ENCODE results near the gene RAB40C. TPM values are rescaled to one million over a fixed set of nuclear protein-coding genes. Genes with fewer than 3 reads are reported as not detected.

The RAB40C gene
- total and polyA plus RNA-seq, 9 of the 15 experiments (the other 6 are each of a cell fraction or from before 2014, with no cell fraction given) = 0.17 to 23.4 (median 8.7) TPM

DNA sequence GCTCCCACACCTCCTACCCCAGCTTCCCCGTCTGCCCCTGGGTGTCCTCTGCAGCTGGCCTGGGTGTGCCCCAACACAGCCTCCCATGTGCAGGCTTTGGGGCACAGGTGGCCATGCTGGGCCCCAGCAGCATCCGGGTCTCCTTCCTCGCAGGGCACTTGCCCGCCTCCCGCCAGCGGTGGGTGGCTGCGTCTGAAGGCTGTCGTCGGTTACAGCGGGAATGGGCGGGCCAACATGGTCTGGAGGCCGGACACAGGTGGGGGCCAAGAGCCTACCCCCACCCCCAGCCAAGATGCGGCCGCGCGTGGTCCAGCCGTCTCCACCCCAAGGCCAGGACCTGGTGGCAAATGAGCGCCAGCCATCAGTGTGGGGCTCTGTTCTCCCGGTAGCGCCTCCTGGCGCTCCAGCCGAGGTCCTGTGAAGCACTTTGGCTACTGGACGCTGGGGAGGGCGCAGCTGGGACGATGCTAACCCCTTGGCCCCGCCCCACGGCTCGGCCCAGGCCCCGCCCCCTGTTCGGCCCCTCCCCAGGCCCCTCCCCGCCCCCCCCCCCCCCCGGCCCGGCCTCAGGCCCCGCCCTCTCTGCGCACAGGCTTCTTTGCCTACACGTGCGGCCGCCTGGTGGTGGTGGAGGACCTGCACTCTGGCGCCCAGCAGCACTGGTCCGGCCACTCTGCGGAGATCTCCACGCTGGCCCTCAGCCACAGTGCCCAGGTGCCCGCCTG, 70.8 kb downstream of the RAB40C start (continued):
- no peak for TF ChIP-seq ARID3A (IDR thresholded peaks at IDR 0.05; ENCODE audit: borderline replicate concordance, low read depth, low read length)
- peak; percentile 73 for TF ChIP-seq TBP (optimal IDR thresholded peaks at IDR 0.05; ENCODE audit: low read depth, low read length)
- no peak for TF ChIP-seq ATF3 (IDR thresholded peaks at IDR 0.05)
- no peak for TF ChIP-seq ATF3 (CRISPR knock-in tag; conservative IDR thresholded peaks at IDR 0.05)
- TF ChIP-seq, protein P1, sequence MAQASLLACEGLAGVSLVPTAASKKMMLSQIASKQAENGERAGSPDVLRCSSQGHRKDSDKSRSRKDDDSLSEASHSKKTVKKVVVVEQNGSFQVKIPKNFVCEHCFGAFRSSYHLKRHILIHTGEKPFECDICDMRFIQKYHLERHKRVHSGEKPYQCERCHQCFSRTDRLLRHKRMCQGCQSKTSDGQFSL (CRISPR knock-in tag; IDR thresholded peaks at IDR 0.05) = peak; percentile 84
- TF ChIP-seq, protein P1 (tag; IDR thresholded peaks at IDR 0.05) = peak in 1 of 2 experiments; percentile 94; a peak in 2 of 4 replicates
- TF ChIP-seq ZNF174 (CRISPR knock-in tag; IDR thresholded peaks at IDR 0.05) = no peak
- no peak for TF ChIP-seq ZNF644 (tag; IDR thresholded peaks at IDR 0.05; ENCODE audit: low read depth)
- no peak for TF ChIP-seq ZNF224 (CRISPR knock-in tag; IDR thresholded peaks at IDR 0.05)
- TF ChIP-seq SRSF9 (IDR thresholded peaks at IDR 0.05; ENCODE audit: borderline replicate concordance, low read depth, low read length) = no peak
- no peak for TF ChIP-seq PHF21A (IDR thresholded peaks at IDR 0.05; ENCODE audit: borderline replicate concordance, low read depth)
- TF ChIP-seq ZNF584 (CRISPR knock-in tag; IDR thresholded peaks at IDR 0.05; ENCODE audit: low read depth) = no peak
- TF ChIP-seq MTA1 (IDR thresholded peaks at IDR 0.05; ENCODE audit: borderline replicate concordance) = no peak
- no peak for TF ChIP-seq FUS (optimal IDR thresholded peaks at IDR 0.05; ENCODE audit: low read depth, low read length)
- TF ChIP-seq SMAD3 (CRISPR knock-in tag; conservative IDR thresholded peaks at IDR 0.05) = no peak
- TF ChIP-seq STAT5A (IDR thresholded peaks at IDR 0.05; ENCODE audit: borderline replicate concordance, low read length) = no peak
- TF ChIP-seq CEBPG (CRISPR knock-in tag; IDR thresholded peaks at IDR 0.05) = no peak
- no peak for TF ChIP-seq CEBPG (tag; conservative IDR thresholded peaks at IDR 0.05 in 1 of 2, IDR thresholded peaks at IDR 0.05 in 1 of 2)
- no peak for TF ChIP-seq PML (IDR thresholded peaks at IDR 0.05; ENCODE audit: low read length)
- TF ChIP-seq THAP7 (CRISPR knock-in tag; IDR thresholded peaks at IDR 0.05) = no peak
- TF ChIP-seq HOXB6 (CRISPR knock-in tag; IDR thresholded peaks at IDR 0.05; ENCODE audit: borderline replicate concordance) = no peak
- TF ChIP-seq RAD21 (CRISPR knock-in tag; conservative IDR thresholded peaks at IDR 0.05 in 1 of 2, IDR thresholded peaks at IDR 0.05 in 1 of 2) = peak; percentile 64 to 69
- no peak for TF ChIP-seq ZNF197 (CRISPR knock-in tag; IDR thresholded peaks at IDR 0.05; ENCODE audit: low read depth)
- no peak for TF ChIP-seq HDAC1 (IDR thresholded peaks at IDR 0.05)
- TF ChIP-seq BHLHE40 (IDR thresholded peaks at IDR 0.05; ENCODE audit: low read length) = peak; percentile 93
- no peak for TF ChIP-seq ZKSCAN8 (CRISPR knock-in tag; IDR thresholded peaks at IDR 0.05)
